Glutamatergic neuron (in vitro differentiated cells): Measurements from ENCODE around the gene ARID1B. TPM values are rescaled to one million over a fixed set of nuclear protein-coding genes. Genes with fewer than 3 reads are reported as not detected.
A peak's percentile ranks its signal among the peaks of the same experiment; 100 is the strongest.

Source experiments
- DNase-seq: peaks from one replicate; pipeline ENCODE4 v3.0.0; 2022
- H3K27ac Mint-ChIP-seq: one replicate; pipeline ENCODE4 v1.8.0; 2020; ENCODE audit warnings: mild to moderate bottlenecking, mixed read lengths, inconsistent platforms; ENCODE audit not compliant: unreplicated experiment
- H3K27me3 Mint-ChIP-seq: one replicate; pipeline ENCODE4 v1.8.0; 2020; ENCODE audit warnings: mild to moderate bottlenecking, moderate library complexity, mixed read lengths, inconsistent platforms; ENCODE audit not compliant: unreplicated experiment
- H3K36me3 Mint-ChIP-seq: one replicate; pipeline ENCODE4 v1.8.0; 2020; ENCODE audit warnings: mild to moderate bottlenecking, mixed read lengths, inconsistent platforms; ENCODE audit not compliant: unreplicated experiment
- H3K4me1 Mint-ChIP-seq: one replicate; pipeline ENCODE4 v1.8.0; 2020; ENCODE audit warnings: mild to moderate bottlenecking, low read depth, mixed read lengths, inconsistent platforms; ENCODE audit not compliant: unreplicated experiment
- H3K4me3 Mint-ChIP-seq: one replicate; pipeline ENCODE4 v1.8.0; 2020; ENCODE audit warnings: mild to moderate bottlenecking, mixed read lengths, inconsistent platforms; ENCODE audit not compliant: unreplicated experiment
- H3K9me3 Mint-ChIP-seq: one replicate; pipeline ENCODE4 v1.8.0; 2020; ENCODE audit warnings: mild to moderate bottlenecking, moderate library complexity, mixed read lengths, inconsistent platforms; ENCODE audit not compliant: unreplicated experiment
- total RNA-seq: library from RNA; stranded (reverse); fragmentation: NEBNext Ultra II Directional; extraction: Animal tissue kit (Norgen Biotek cat#: 25700); gene quantifications from one replicate; pipeline ENCODE4 v1.2.1, GENCODE V29; 2021; ENCODE audit not compliant: unreplicated experiment
- TF ChIP-seq, protein P1 (sequence below): fragments of 200-600 bp; sonication (generic); IDR thresholded peaks from one replicate; pipeline ENCODE4 v1.5.0; 2021; ENCODE audit not compliant: partially characterized antibody, unreplicated experiment

ARID1B gene
- total RNA-seq, 1 donor from 2014 or later, result 202 TPM

- no peak for DNase-seq
- no peaks in the 10 kb centered on the region for H3K36me3 Mint-ChIP-seq
- peaks cover 4% of the 10 kb centered on the region for H3K9me3 Mint-ChIP-seq
- no peak overlapping the region for H3K27ac Mint-ChIP-seq
- TF ChIP-seq, protein P1, sequence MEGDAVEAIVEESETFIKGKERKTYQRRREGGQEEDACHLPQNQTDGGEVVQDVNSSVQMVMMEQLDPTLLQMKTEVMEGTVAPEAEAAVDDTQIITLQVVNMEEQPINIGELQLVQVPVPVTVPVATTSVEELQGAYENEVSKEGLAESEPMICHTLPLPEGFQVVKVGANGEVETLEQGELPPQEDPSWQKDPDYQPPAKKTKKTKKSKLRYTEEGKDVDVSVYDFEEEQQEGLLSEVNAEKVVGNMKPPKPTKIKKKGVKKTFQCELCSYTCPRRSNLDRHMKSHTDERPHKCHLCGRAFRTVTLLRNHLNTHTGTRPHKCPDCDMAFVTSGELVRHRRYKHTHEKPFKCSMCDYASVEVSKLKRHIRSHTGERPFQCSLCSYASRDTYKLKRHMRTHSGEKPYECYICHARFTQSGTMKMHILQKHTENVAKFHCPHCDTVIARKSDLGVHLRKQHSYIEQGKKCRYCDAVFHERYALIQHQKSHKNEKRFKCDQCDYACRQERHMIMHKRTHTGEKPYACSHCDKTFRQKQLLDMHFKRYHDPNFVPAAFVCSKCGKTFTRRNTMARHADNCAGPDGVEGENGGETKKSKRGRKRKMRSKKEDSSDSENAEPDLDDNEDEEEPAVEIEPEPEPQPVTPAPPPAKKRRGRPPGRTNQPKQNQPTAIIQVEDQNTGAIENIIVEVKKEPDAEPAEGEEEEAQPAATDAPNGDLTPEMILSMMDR, result no peak
- H3K4me3 Mint-ChIP-seq, result no peak overlapping the region
- peaks cover 49% of the 10 kb centered on the region for H3K4me1 Mint-ChIP-seq
- peaks cover 2% of the 10 kb centered on the region for H3K27me3 Mint-ChIP-seq
Observed at GRCh38 chr6:157170535-157170934, 393.4 kb downstream of the ARID1B start.

- peaks cover 2% of the 10 kb centered on the region for H3K27me3 Mint-ChIP-seq
- DNase-seq, result no peak
- TF ChIP-seq, protein P1, result no peak
- H3K4me1 Mint-ChIP-seq, result peaks cover 48% of the 10 kb centered on the region
- H3K36me3 Mint-ChIP-seq, result no peaks in the 10 kb centered on the region
- peaks cover 4% of the 10 kb centered on the region for H3K9me3 Mint-ChIP-seq
- H3K27ac Mint-ChIP-seq, result no peak overlapping the region
- no peak overlapping the region for H3K4me3 Mint-ChIP-seq
Observed at GRCh38 chr6:157171801-157172200, 394.6 kb downstream of the ARID1B start.

DNA sequence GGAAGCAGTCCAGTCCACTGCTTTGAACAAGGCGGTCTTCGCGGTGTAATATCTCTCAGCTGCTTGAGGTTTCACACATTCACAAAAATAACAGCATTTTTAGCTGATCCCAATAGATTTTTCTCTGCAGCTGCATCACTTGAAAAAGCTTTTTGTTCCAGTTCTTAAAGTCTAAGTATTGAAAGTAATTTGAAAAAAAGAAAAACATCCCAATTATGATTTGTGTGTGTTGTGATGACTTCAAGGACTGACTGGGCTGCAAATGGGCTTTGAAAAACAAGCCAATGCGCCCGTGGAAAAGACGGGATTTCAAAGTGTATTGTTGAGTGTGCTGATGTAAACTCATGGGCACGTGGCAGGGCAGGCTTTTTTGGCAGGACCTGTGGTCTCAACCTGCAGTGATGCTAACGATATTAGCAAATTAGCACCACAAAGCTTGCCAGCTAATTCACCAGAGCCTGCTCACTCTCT is 395.1 kb downstream of the ARID1B start:
- Mint-ChIP-seq H3K27me3 (peaks cover 2% of the 10 kb centered on the region), H3K27ac (no peak overlapping the region), H3K4me3 (no peak overlapping the region), H3K36me3 (no peaks in the 10 kb centered on the region), H3K9me3 (peaks cover 4% of the 10 kb centered on the region), H3K4me1 (peaks cover 48% of the 10 kb centered on the region)
- no peak for DNase-seq
- TF ChIP-seq, protein P1, result no peak

DNA sequence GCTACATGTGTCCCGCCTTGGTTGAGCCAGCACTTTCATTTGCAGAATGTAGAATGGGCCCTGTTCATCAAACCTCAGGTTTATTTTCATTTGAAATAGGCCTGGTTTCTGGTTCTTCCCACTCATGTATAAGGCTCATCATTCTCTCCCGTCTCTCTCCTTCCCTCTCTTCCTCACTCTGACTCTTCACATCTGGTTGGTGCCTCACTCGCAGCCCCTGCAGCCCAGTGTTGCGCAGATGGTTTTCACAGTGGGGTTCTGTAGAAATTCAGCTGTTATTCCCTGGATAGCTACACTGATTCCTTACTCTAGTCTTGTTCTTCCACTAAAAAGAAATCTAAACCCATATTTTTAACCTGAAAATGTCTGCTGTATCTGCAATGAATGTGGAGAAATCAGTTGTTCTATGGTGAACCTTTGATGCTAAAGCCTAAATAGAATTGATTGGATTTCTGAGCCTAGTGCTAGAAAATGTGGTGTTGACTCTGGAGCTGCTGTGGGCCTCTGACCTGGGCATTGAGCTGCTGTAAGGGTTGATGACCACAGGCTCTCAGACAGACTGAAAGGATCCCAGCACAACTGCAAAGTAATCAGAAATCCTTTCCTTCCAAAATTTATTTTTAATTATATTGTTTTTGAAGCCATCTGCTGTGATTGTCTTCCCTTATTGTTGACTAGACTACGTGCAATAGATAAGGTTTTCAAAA is 395.8 kb downstream of the ARID1B start:
- Mint-ChIP-seq H3K36me3 (no peaks in the 10 kb centered on the region), H3K27me3 (peaks cover 2% of the 10 kb centered on the region), H3K9me3 (peaks cover 4% of the 10 kb centered on the region), H3K27ac (peak overlapping the region; percentile 4), H3K4me1 (peaks cover 44% of the 10 kb centered on the region), H3K4me3 (no peak overlapping the region)
- DNase-seq, result no peak
- TF ChIP-seq, protein P1, result no peak

GRCh38 chr6:157173776-157174175 is 396.6 kb downstream of the ARID1B start:
- Mint-ChIP-seq H3K4me1 (peaks cover 38% of the 10 kb centered on the region), H3K4me3 (no peak overlapping the region), H3K36me3 (no peaks in the 10 kb centered on the region), H3K27ac (no peak overlapping the region), H3K27me3 (peaks cover 2% of the 10 kb centered on the region), H3K9me3 (peaks cover 4% of the 10 kb centered on the region)
- no peak for DNase-seq
- TF ChIP-seq, protein P1, result no peak
